Measurements from ENCODE around the gene NOL7. TPM values are rescaled to one million over a fixed set of nuclear protein-coding genes. Genes with fewer than 3 reads are reported as not detected.
A peak's percentile ranks its signal among the peaks of the same experiment; 100 is the strongest.

NOL7 gene
- total and polyA plus RNA-seq, 2 of the 4 experiments (the other 2 are of a cell fraction) = 21.3 to 34.5 TPM

- H2BK120ac ChIP-seq (ENCODE audit: low read depth, low read length) = no peak overlapping the region
- intact Hi-C loops (cut with micrococcal nuclease) = no loop called here
- no peak overlapping the region for H4K8ac ChIP-seq (ENCODE audit: low read depth in 2 of 2, low read length in 2 of 2)
- no peak overlapping the region for H3K18ac ChIP-seq (ENCODE audit: low read depth, low read length)
- no peak overlapping the region for H2AK9ac ChIP-seq (replicated peaks; ENCODE audit: low read depth, low read length, poor library complexity)
- no peak overlapping the region for H3K56ac ChIP-seq (ENCODE audit: extremely low read depth, insufficient read depth, low read length)
- H3K79me1 ChIP-seq (ENCODE audit: low read depth in 1 of 2, low read length in 2 of 2) = peaks cover 0 to 11% of the 10 kb centered on the region in 2 experiments; a peak in 2 of 4 replicates
- H3K9me1 ChIP-seq (ENCODE audit: insufficient read depth, low read length) = peaks cover 13% of the 10 kb centered on the region
- no TSS peak for BruUV-seq (replicated peaks)
- DNase-seq = no peak
- no peak overlapping the region for H3K27ac ChIP-seq (ENCODE audit: insufficient read depth, low read length)
- H3K27me3 ChIP-seq (ENCODE audit: control insufficient read depth, insufficient read depth, low read length) = no peaks in the 10 kb centered on the region
- ChIA-PET CTCF (no interaction called here), POLR2A (ENCODE audit: unreplicated experiment) (no interaction called here)
- H2AFZ ChIP-seq (replicated peaks; ENCODE audit: low read length, poor library complexity) = no peak overlapping the region
- no peak overlapping the region for H3K4me2 ChIP-seq (ENCODE audit: low read depth, low read length)
- H2BK20ac ChIP-seq (ENCODE audit: low read depth, low read length) = no peak overlapping the region
- TF ChIP-seq CHD1 (IDR thresholded peaks at IDR 0.05; ENCODE audit: low read depth, low read length) (no peak), CEBPB (IDR thresholded peaks at IDR 0.05; ENCODE audit: low read depth, low read length) (0 out of 2 replicates have a peak, but pooled peaks have one; percentile 14)
- peaks cover 17% of the 10 kb centered on the region for H3K36me3 ChIP-seq (ENCODE audit: control insufficient read depth, insufficient read depth, low read length)
- H4K20me1 ChIP-seq (ENCODE audit: insufficient read depth, low read length) = no peaks in the 10 kb centered on the region; the same call in 1 of the 2 replicates
- H3K4ac ChIP-seq (ENCODE audit: low read depth, low read length) = no peak overlapping the region
- no peaks in the 10 kb centered on the region for H3K9me3 ChIP-seq (ENCODE audit: control insufficient read depth, insufficient read depth, low read length)
- dilution Hi-C loops (cut with HindIII; ENCODE audit: low sequenced_read_pairs, unreplicated experiment) = no loop called here
- peaks cover 18% of the 10 kb centered on the region for H3K4me1 ChIP-seq (ENCODE audit: control insufficient read depth, insufficient read depth, low read length)
- H4K91ac ChIP-seq (ENCODE audit: insufficient read depth, low read depth, low read length) = no peak overlapping the region
- no peak for ATAC-seq (ENCODE audit: low read depth)
- no peak overlapping the region for H3K23ac ChIP-seq (ENCODE audit: low read depth, low read length)
- no peak overlapping the region for H3K4me3 ChIP-seq (ENCODE audit: insufficient read depth, low read depth, low read length)
- H2AK5ac ChIP-seq (ENCODE audit: low read depth, low read length) = no peak overlapping the region
- H3K9ac ChIP-seq (ENCODE audit: low read depth, low read length) = no peak overlapping the region
- WGBS, 2 experiments (ENCODE audit: extremely low coverage in 2 of 2, insufficient read length in 1 of 2) = 99% methylated on average over 13 of the region's 21 CpGs; no CpG with 5 or more reads in 1 of the 2 experiments
- H4K5ac ChIP-seq (ENCODE audit: low read depth, low read length) = no peak overlapping the region
- no peak overlapping the region for H3K14ac ChIP-seq (replicated peaks; ENCODE audit: low read depth, low read length)
- no peak overlapping the region for H2BK5ac ChIP-seq (ENCODE audit: low read depth, low read length, poor library complexity, severe bottlenecking)
- no peak overlapping the region for H2BK15ac ChIP-seq (ENCODE audit: low read depth, low read length)
- in situ Hi-C loops (cut with MboI; ENCODE audit: low sequenced_read_pairs) = no loop called here
Observed at GRCh38 chr6:13591205-13591921, 23.8 kb upstream of the NOL7 start.

Measured in IMR-90 (cell line).